SU-DHL-6 (cell line): ENCODE results near the gene ARL15.

Experiments
- EZH2phosphoT487 ChIP-seq: fragments of 200-600 bp; sonication (generic), shearing (Covaris generic); conservative IDR thresholded peaks from 2 replicates; pipeline ENCODE4 v1.6.1; 2018; ENCODE audit warnings: mild to moderate bottlenecking, antibody characterized with exemption, low read length, moderate library complexity, mixed read lengths
- TF ChIP-seq, protein P1 (sequence below): fragments of 200-600 bp; sonication (generic); IDR thresholded peaks from one replicate; pipeline ENCODE4 v1.5.1; 2017; ENCODE audit warnings: antibody characterized with exemption, mild to moderate bottlenecking, low read length, moderate library complexity; ENCODE audit not compliant: insufficient read depth, poor library complexity, severe bottlenecking

DNA sequence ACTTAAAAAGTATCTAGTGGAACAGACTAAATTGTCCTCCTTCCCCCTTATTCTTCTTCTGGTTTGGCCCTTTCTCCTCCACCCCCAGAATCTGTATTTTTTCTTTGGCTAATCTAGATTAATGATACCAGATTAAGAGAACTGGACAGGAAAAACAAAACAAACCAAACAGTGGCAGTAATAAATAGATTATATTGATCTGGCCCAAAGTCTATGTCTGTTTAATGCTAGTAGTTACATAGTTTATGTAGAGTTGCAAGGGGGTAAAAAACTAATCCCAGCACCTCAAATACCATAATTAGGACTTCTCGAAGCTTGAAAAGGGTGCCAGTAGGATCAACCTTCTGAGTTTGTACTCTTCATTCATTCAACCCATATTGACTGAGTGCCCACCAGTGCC lies 104.5 kb downstream of the ARL15 start:
- TF ChIP-seq, protein P1, sequence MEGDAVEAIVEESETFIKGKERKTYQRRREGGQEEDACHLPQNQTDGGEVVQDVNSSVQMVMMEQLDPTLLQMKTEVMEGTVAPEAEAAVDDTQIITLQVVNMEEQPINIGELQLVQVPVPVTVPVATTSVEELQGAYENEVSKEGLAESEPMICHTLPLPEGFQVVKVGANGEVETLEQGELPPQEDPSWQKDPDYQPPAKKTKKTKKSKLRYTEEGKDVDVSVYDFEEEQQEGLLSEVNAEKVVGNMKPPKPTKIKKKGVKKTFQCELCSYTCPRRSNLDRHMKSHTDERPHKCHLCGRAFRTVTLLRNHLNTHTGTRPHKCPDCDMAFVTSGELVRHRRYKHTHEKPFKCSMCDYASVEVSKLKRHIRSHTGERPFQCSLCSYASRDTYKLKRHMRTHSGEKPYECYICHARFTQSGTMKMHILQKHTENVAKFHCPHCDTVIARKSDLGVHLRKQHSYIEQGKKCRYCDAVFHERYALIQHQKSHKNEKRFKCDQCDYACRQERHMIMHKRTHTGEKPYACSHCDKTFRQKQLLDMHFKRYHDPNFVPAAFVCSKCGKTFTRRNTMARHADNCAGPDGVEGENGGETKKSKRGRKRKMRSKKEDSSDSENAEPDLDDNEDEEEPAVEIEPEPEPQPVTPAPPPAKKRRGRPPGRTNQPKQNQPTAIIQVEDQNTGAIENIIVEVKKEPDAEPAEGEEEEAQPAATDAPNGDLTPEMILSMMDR = no peak
- TF ChIP-seq EZH2phosphoT487 = no peak
